Activated CD4-positive, alpha-beta memory T cell treated with anti-CD3 and anti-CD28 coated beads, Interleukin-2, amount 10 ng/mL, durations not matched to agents 7 days and 5 days (primary cell): ENCODE measurements around the gene SLC17A6. TPM values are rescaled to one million over a fixed set of nuclear protein-coding genes. Genes with fewer than 3 reads are reported as not detected.

ENCODE experiments used
- CTCF ChIA-PET: fragments of 350-600 bp; sonication (Branson Sonifier 250); formaldehyde crosslinking; loops from one replicate; lab custom pipeline; 2021; ENCODE audit warnings: antibody characterized with exemption, inconsistent platforms; lab: Charles Lee
- POLR2A ChIA-PET: fragments of 350-600 bp; sonication (Branson Sonifier 250); formaldehyde crosslinking; loops from one replicate; lab custom pipeline; 2021; ENCODE audit warnings: antibody characterized with exemption; lab: Charles Lee
- DNase-seq: peaks from one replicate; pipeline ENCODE4 v3.0.0-alpha.2; 2020
- H3K27ac Mint-ChIP-seq: one replicate; pipeline ENCODE4 v1.8.0; 2021; ENCODE audit warnings: mild to moderate bottlenecking, mixed read lengths
- H3K27me3 Mint-ChIP-seq: one replicate; pipeline ENCODE4 v1.8.0; 2021; ENCODE audit warnings: mixed read lengths
- H3K36me3 Mint-ChIP-seq: one replicate; pipeline ENCODE4 v1.8.0; 2021; ENCODE audit warnings: low read depth, mixed read lengths
- H3K4me1 Mint-ChIP-seq: one replicate; pipeline ENCODE4 v1.8.0; 2021; ENCODE audit warnings: mixed read lengths
- H3K4me3 Mint-ChIP-seq: one replicate; pipeline ENCODE4 v1.8.0; 2021; ENCODE audit warnings: mild to moderate bottlenecking, mixed read lengths
- H3K9me3 Mint-ChIP-seq: one replicate; pipeline ENCODE4 v1.8.0; 2021; ENCODE audit warnings: mixed read lengths
- total RNA-seq, 2 experiments: library from RNA; stranded (reverse); gene quantifications; one replicate each; pipeline ENCODE4 v1.2.3, GENCODE V29; 2021

SLC17A6 gene
- total RNA-seq: not detected

DNA sequence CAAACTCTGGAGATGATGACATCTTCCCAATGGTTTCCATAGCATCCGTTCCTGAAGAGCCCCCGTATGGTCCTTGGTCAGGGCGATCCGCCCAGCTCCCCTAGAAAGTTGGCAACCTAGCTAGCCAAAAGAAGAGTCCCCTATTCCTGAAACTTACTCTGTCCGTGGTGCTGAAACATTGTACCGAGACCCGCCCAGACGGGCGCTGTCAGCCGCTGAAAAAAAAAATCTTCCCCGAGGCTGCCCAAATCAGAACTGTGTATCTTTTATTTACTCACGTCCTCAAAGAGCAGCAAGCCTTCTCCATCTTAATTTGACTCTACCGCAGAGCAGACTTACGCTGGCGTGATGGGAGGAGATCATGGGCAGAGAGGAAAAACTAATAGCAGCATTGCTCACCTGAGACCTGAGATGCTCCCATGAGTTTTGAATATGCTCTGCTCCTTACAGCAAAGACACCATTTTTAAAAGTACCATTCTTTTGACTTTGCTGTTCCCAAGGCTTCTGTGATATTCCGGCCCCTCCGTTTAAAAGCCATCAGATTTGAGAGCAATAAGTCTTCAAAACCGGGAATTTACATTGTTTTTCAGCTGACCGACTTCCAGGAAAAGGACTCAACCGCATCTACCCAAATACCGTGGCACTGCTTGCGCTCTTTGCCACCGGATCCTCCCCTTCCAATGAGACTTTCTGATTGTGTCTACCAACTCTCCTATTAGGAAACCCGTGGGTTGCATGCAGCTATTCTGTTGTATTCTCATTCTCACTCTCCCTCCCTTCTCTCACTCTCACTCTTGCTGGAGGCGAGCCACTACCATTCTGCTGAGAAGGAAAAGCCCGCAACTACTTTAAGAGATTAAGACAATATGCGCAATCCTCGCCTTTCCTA lies at the start of gene SLC17A6:
SLC17A6 (plus strand) TSS at position 786 of the 890 bp plus-strand sequence. CDS start 153 bp downstream, outside the sequence.
- Mint-ChIP-seq H3K9me3 (no peaks in the 10 kb centered on the region), H3K4me1 (peaks cover 4% of the 10 kb centered on the region), H3K27ac (no peak within 1 kb of the TSS), H3K4me3 (no peak within 1 kb of the TSS), H3K27me3 (peaks cover 53% of the 10 kb centered on the region), H3K36me3 (peaks cover 5% of the 10 kb centered on the region)
- CTCF ChIA-PET: no interaction called here
- no peak for DNase-seq
- POLR2A ChIA-PET: no interaction called here

DNA sequence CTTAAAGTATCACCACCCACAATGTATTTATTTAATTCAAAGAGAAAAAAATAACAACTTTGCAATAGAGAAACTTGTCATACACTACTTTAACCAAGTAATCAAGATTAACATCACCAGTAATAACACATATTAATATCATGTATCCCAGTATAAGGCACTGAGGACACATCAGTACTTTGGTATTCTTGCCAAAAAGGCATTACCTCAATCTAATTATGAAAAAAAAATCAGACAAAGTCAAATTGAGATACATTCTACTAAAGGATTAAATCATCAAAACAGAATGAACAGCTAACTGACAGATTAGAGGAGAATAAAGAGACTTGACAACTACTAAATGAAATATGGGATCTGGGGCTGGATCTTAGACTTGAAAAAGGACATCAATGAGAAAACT lies 35.8 kb upstream of the SLC17A6 start:
- no peak overlapping the region for H3K4me3 Mint-ChIP-seq
- CTCF ChIA-PET: no interaction called here
- H3K27ac Mint-ChIP-seq: no peak overlapping the region
- no peaks in the 10 kb centered on the region for H3K36me3 Mint-ChIP-seq
- H3K4me1 Mint-ChIP-seq: no peaks in the 10 kb centered on the region
- POLR2A ChIA-PET: no interaction called here
- no peaks in the 10 kb centered on the region for H3K9me3 Mint-ChIP-seq
- no peak for DNase-seq
- peaks cover 3% of the 10 kb centered on the region for H3K27me3 Mint-ChIP-seq

DNA sequence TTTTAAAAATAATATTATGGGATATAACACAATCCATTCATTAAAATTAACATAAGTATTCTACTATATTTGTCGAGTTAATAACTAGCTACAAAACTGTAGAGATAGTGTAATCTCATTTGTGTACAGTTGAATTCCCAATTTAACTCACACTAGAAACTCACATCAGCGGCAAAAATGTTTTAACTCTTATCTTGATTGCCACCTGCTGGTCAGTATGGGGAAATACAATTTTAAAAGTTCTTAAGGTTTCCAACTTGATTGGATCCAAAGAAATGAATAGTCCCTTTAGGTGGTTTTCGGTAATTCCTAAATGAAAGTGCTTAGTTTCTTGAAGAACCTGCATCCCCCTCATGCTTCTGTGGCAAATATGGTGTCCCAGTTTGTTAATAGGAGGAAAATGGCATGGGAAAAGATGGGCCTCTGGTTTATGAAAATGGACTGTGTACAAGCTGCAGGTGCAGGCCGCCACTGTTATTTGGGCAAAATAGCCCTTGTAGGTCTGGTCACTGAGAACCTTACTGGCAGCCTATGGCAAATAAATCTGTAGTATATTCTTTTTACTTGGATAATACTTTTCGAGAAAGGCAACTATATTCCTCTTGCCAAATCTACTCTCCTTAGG lies 33.7 kb upstream of the SLC17A6 start:
- H3K9me3 Mint-ChIP-seq: no peaks in the 10 kb centered on the region
- H3K4me1 Mint-ChIP-seq: no peaks in the 10 kb centered on the region
- ChIA-PET POLR2A (no interaction called here), CTCF (interaction anchor here (0.9 to 1.8 kb wide), 3 partner anchors 16 to 60 kb away, joined by 3 to 8 read pairs (median 3); no protein-coding TSS in a partner anchor)
- H3K27me3 Mint-ChIP-seq: peaks cover 3% of the 10 kb centered on the region
- H3K4me3 Mint-ChIP-seq: no peak overlapping the region
- no peak overlapping the region for H3K27ac Mint-ChIP-seq
- no peaks in the 10 kb centered on the region for H3K36me3 Mint-ChIP-seq
- DNase-seq: no peak

DNA sequence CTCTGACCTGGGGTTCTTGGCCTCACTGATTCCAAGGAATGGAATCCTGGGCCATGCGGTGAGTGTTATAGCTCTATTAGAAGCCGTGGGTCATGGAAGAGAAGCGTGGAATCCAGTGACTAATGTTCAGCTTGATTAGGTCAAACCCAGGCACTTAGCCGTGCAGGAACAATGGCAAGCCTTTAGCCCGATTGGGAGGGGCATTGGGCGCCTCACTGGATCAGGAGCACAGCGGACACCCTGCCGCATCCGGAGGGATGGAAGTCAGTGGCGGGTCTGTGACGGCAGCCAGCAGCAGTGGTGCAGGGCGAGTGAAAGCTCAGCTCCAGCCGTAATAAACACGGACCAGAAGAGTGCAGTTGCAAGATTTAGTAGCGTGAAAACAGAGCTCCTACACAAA lies 20.5 kb upstream of the SLC17A6 start:
- ChIA-PET CTCF (no interaction called here), POLR2A (no interaction called here)
- no peaks in the 10 kb centered on the region for H3K9me3 Mint-ChIP-seq
- H3K4me1 Mint-ChIP-seq: no peaks in the 10 kb centered on the region
- no peak for DNase-seq
- H3K36me3 Mint-ChIP-seq: no peaks in the 10 kb centered on the region
- H3K27me3 Mint-ChIP-seq: no peaks in the 10 kb centered on the region
- no peak overlapping the region for H3K27ac Mint-ChIP-seq
- H3K4me3 Mint-ChIP-seq: no peak overlapping the region

DNA sequence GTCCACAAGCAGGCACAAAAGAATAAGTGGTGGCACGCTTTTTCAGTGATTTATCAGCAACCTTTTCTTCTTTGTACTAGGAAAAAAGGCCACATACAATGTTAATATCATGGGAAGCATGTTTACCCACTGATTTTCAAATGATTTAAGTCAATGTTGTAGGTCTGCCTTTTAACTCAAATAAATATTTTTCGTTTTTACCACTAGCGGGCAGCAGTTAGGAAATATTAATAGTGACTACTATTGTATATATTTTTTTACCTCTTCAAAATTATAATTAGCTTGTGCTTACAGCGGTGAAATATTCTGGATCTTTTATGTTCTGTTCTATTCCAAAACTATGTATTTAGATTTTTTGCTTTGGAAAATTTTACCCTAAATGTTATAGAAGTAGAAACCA lies 6.4 kb upstream of the SLC17A6 start:
- no peak for DNase-seq
- H3K4me1 Mint-ChIP-seq: no peaks in the 10 kb centered on the region
- peaks cover 3% of the 10 kb centered on the region for H3K27me3 Mint-ChIP-seq
- no peaks in the 10 kb centered on the region for H3K36me3 Mint-ChIP-seq
- no peak overlapping the region for H3K27ac Mint-ChIP-seq
- ChIA-PET POLR2A (no interaction called here), CTCF (no interaction called here)
- H3K4me3 Mint-ChIP-seq: no peak overlapping the region
- no peaks in the 10 kb centered on the region for H3K9me3 Mint-ChIP-seq

DNA sequence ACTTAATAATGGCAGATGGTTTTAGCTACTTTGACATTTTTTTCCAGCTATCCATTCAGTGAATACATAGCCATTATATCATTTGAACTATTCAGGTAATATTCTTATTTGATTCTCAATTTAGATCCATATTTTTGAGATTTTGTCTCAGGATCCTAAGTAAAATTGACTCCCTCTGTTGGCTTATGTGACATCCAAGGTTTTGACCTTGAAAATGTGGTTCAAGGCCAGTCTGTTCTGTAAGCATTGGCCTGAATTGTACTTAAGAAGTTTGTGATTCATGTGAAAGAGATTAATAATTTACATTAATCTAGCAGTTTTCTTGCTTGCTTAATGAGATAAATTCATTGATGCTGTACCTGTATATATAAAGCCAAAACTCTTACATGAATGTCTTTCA lies 1.6 kb upstream of the SLC17A6 start:
- peaks cover 4% of the 10 kb centered on the region for H3K4me1 Mint-ChIP-seq
- H3K4me3 Mint-ChIP-seq: no peak overlapping the region
- no peak overlapping the region for H3K27ac Mint-ChIP-seq
- ChIA-PET CTCF (interaction anchor here (0.7 to 2.3 kb wide), 3 partner anchors 26 to 569 kb away, joined by 3 to 11 read pairs (median 3); no protein-coding TSS in a partner anchor), POLR2A (no interaction called here)
- H3K9me3 Mint-ChIP-seq: no peaks in the 10 kb centered on the region
- DNase-seq: no peak
- H3K36me3 Mint-ChIP-seq: peaks cover 5% of the 10 kb centered on the region
- H3K27me3 Mint-ChIP-seq: peaks cover 42% of the 10 kb centered on the region

DNA sequence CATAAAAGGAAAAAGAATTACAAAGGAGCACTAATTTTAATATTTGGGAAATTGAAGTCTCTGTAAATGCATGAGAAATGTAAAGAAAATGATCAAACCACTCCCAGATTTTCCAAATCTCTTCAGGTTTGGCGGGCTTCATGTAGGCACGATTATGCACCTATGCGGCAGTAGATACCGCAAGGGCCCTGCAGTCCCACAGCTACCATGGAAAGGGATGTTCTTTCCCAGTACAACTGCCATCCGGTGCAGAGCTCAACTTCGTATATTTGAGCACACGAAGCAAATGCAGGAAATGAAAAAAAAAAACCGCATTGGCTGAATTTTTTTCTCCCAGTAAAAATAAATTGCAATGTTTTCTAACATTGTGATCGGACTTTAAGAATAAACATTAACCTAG lies 1.4 kb downstream of the SLC17A6 start:
- CTCF ChIA-PET: no interaction called here
- DNase-seq: no peak
- Mint-ChIP-seq H3K4me3 (no peak overlapping the region), H3K4me1 (peaks cover 4% of the 10 kb centered on the region), H3K27me3 (peaks cover 71% of the 10 kb centered on the region), H3K9me3 (no peaks in the 10 kb centered on the region), H3K36me3 (peaks cover 5% of the 10 kb centered on the region), H3K27ac (no peak overlapping the region)
- POLR2A ChIA-PET: no interaction called here

DNA sequence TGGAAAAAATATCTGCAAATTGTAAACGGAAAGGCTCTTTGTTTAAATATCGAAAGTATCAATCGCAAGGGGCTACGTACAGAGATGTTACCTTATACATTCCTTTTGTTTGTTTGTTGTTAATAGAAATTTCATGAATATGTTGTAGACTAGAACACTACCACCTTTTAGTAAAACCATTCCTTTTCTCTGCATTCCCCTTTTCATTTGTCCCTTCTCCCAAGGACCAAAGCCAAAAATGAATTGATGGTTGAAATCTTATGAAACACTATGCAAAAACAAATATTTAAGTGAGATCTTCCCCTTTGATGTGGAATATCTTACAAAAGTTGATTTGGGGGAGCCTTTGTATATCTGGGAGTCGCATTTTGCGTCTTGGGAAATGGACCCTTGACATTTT lies 2.1 kb downstream of the SLC17A6 start:
- DNase-seq: no peak
- Mint-ChIP-seq H3K27ac (no peak overlapping the region), H3K9me3 (no peaks in the 10 kb centered on the region), H3K36me3 (peaks cover 5% of the 10 kb centered on the region), H3K4me3 (no peak overlapping the region), H3K4me1 (peaks cover 4% of the 10 kb centered on the region), H3K27me3 (peaks cover 71% of the 10 kb centered on the region)
- ChIA-PET POLR2A (no interaction called here), CTCF (no interaction called here)

DNA sequence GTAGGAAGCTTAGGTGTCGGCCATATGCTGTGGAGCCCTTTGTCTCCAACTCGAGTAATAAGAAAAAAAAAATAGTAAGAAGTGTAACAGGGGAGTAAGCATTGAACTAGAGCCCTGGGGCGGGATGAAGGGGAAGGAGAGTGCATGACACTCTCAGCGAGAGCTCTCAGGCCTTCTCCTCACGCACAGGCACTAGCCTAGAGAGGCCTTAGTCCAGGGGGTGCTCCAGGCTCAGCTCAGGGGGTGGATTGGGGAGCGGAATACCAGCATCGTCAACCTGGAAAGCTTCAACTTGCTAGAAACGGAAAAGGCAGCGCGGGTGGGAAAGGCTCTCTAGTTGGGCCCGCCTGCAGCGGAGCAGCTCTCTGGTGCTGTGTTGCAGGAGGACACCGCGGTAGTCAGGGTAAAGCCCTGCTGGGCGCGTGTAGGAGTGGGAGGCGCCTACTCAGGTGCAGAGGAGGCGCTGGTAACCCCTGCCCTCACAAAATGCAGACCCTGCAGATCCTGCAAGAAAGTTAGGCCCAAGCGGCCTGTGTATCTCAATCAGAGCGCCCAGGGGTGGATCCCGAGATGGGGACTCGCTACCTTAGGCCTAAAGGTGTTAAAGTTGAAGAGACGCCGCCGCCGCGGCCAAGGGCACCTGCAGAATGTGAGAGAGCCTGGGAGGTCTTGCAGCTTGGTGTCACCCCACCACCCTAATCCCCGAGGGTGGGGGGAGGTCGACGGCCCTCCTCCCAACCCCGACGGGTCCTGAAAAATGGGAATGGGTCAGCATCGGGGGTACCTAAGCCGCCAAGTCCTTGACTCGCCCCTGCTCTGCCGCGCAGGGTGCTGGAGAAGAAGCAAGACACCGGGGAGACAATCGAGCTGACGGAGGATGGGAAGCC lies 2.8 kb downstream of the SLC17A6 start:
- POLR2A ChIA-PET: no interaction called here
- H3K9me3 Mint-ChIP-seq: no peaks in the 10 kb centered on the region
- H3K27ac Mint-ChIP-seq: no peak overlapping the region
- peaks cover 4% of the 10 kb centered on the region for H3K4me1 Mint-ChIP-seq
- CTCF ChIA-PET: no interaction called here
- no peak for DNase-seq
- H3K27me3 Mint-ChIP-seq: peaks cover 71% of the 10 kb centered on the region
- H3K36me3 Mint-ChIP-seq: peaks cover 5% of the 10 kb centered on the region
- no peak overlapping the region for H3K4me3 Mint-ChIP-seq

DNA sequence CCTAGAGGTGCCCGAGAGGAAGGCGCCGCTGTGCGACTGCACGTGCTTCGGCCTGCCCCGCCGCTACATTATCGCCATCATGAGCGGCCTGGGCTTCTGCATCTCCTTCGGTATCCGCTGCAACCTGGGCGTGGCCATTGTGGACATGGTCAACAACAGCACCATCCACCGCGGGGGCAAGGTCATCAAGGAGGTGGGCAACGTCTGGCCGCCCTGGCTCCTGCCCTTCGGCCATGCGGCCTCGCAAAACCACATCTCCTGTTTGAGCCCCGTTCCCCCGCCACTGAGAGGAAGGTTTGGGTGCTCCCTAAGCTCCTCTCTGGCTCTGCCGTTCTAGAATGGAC lies 3.4 kb downstream of the SLC17A6 start:
- peaks cover 75% of the 10 kb centered on the region for H3K27me3 Mint-ChIP-seq
- no peak overlapping the region for H3K4me3 Mint-ChIP-seq
- no peaks in the 10 kb centered on the region for H3K9me3 Mint-ChIP-seq
- ChIA-PET POLR2A (no interaction called here), CTCF (no interaction called here)
- H3K4me1 Mint-ChIP-seq: peaks cover 4% of the 10 kb centered on the region
- H3K27ac Mint-ChIP-seq: no peak overlapping the region
- DNase-seq: no peak
- H3K36me3 Mint-ChIP-seq: peaks cover 5% of the 10 kb centered on the region

DNA sequence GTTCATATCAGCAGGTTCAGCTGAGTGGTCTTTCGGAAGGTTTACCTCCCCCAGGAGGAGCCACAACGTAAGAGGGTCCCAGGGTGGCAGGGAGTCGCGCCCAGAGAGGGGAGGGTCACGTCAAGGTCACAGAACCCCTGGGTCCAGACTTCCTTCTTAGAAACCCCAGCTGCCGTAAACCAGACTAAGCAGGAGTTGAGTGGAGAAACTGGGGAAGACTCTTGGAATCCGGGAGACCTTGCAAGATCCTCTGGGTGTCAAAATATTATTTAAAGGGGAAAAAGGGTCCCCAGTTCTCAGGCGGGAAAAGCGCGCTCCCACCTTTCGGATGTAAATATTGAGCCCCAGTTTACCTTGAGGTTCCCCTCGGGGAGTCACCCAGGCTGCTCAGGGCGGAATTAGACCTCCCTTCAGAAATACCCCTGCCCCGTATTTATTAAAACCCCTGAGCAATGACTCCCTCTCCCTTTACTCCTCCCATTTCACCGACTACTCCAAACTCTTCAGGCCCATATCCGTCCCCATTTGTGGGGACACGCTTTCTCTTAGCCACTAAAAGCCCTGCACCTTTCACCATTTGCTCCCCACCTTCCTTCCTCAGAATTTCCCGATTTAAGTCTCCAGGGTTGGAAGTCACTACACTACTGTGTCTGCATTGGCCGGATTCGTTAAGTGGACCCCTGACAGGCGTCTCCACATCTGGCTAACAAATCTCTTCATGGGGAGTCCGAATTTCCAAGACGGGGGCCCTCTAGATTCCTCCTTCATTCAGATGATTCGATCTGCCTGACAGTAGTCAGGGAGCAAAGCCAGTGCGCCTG lies 4.2 kb downstream of the SLC17A6 start:
- ChIA-PET CTCF (no interaction called here), POLR2A (no interaction called here)
- Mint-ChIP-seq H3K4me1 (peaks cover 4% of the 10 kb centered on the region), H3K9me3 (no peaks in the 10 kb centered on the region), H3K27ac (no peak overlapping the region), H3K27me3 (peaks cover 72% of the 10 kb centered on the region), H3K4me3 (no peak overlapping the region), H3K36me3 (peaks cover 5% of the 10 kb centered on the region)
- no peak for DNase-seq

DNA sequence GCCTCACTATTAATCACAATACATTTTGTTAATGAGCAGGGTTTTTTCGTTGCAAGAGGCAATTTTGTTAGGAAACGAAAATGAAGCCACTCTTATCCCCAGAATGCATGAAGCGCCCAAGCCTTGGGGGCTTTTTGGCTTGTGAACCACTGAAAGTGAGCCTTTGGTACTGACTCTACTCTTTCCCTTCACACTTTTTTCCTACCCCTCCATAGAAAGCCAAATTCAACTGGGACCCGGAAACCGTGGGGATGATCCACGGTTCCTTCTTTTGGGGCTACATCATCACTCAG lies 4.8 kb downstream of the SLC17A6 start:
- no peak overlapping the region for H3K4me3 Mint-ChIP-seq
- H3K9me3 Mint-ChIP-seq: no peaks in the 10 kb centered on the region
- CTCF ChIA-PET: no interaction called here
- no peak for DNase-seq
- peaks cover 66% of the 10 kb centered on the region for H3K27me3 Mint-ChIP-seq
- peaks cover 2% of the 10 kb centered on the region for H3K4me1 Mint-ChIP-seq
- H3K36me3 Mint-ChIP-seq: peaks cover 5% of the 10 kb centered on the region
- H3K27ac Mint-ChIP-seq: no peak overlapping the region
- POLR2A ChIA-PET: no interaction called here
